ENCODE data around the gene NACA.
"Not testable (repeated sequence)": the region's sequence is repeated elsewhere in the genome, so short reads cannot be mapped to it uniquely, and the experiment has no call there.

The NACA gene

GRCh38 chr12:56724701-56724971, 463 bp downstream of the NACA start:
- FAIRE-seq = no peak
- DNase-seq (ENCODE audit: low spot score) = no peak

- DNase-seq (ENCODE audit: low spot score) = peak; percentile 24
- no peak for FAIRE-seq
Observed at GRCh38 chr12:56723889-56724700, 1.0 kb downstream of the NACA start.

GRCh38 chr12:56723352-56723751, 1.7 kb downstream of the NACA start:
- no peak for FAIRE-seq
- DNase-seq (ENCODE audit: low spot score) = no peak

- DNase-seq (ENCODE audit: low spot score) (no peak), FAIRE-seq (no peak)
Observed at GRCh38 chr12:56722832-56723231, 2.3 kb downstream of the NACA start.

GRCh38 chr12:56721721-56722120, 3.4 kb downstream of the NACA start:
- DNase-seq (ENCODE audit: low spot score) (no peak), FAIRE-seq (no peak)

GRCh38 chr12:56721216-56721615, 3.9 kb downstream of the NACA start:
- FAIRE-seq = no peak
- DNase-seq (ENCODE audit: low spot score) = no peak

- FAIRE-seq (no peak), DNase-seq (ENCODE audit: low spot score) (no peak)
Observed at GRCh38 chr12:56720731-56721151, 4.4 kb downstream of the NACA start.

GRCh38 chr12:56719056-56719455, 6.0 kb downstream of the NACA start:
- FAIRE-seq = no peak
- DNase-seq (ENCODE audit: low spot score) = no peak

- no peak for DNase-seq (ENCODE audit: low spot score)
- FAIRE-seq = no peak
Observed at GRCh38 chr12:56718636-56719035, 6.5 kb downstream of the NACA start.

- no peak for FAIRE-seq
- no peak for DNase-seq (ENCODE audit: low spot score)
Observed at GRCh38 chr12:56718149-56718548, 7.0 kb downstream of the NACA start.

GRCh38 chr12:56716933-56717880, 7.9 kb downstream of the NACA start:
- FAIRE-seq (no peak), DNase-seq (ENCODE audit: low spot score) (no peak)

- DNase-seq (ENCODE audit: low spot score) (no peak), FAIRE-seq (no peak)
Observed at GRCh38 chr12:56716458-56716857, 8.6 kb downstream of the NACA start.

- DNase-seq (ENCODE audit: low spot score) (no peak), FAIRE-seq (no peak)
Observed at GRCh38 chr12:56715798-56716197, 9.3 kb downstream of the NACA start.

GRCh38 chr12:56714431-56714929, 10.6 kb downstream of the NACA start:
- FAIRE-seq (no peak), DNase-seq (ENCODE audit: low spot score) (no peak)

GRCh38 chr12:56713345-56713744, 11.8 kb downstream of the NACA start:
- no peak for FAIRE-seq
- DNase-seq (ENCODE audit: low spot score) = no peak

- no peak for DNase-seq (ENCODE audit: low spot score)
- FAIRE-seq = no peak
Observed at GRCh38 chr12:56709759-56710376, 15.2 kb downstream of the NACA start.

GRCh38 chr12:56704522-56704921, 20.6 kb downstream of the NACA start:
- FAIRE-seq; DNase-seq (ENCODE audit: low spot score): not testable (repeated sequence)

GRCh38 chr12:56699020-56699661, 26.0 kb downstream of the NACA start:
- FAIRE-seq = no peak
- DNase-seq (ENCODE audit: low spot score) = no peak

GRCh38 chr12:56695327-56696101, 29.6 kb downstream of the NACA start:
- FAIRE-seq = no peak

GRCh38 chr12:56694161-56694560, 30.9 kb downstream of the NACA start:
- DNase-seq (ENCODE audit: low spot score) (no peak), FAIRE-seq (no peak)

More at GRCh38 chr12:56695327-56696101, 29.6 kb downstream of the NACA start:
- DNase-seq (ENCODE audit: low spot score) = no peak

- FAIRE-seq = no peak
- DNase-seq (ENCODE audit: low spot score) = no peak
Observed at GRCh38 chr12:56688846-56689109, 36.3 kb downstream of the NACA start.

Data from RCC 7860 (cell line).